ENCODE results near the gene TCERG1L.

Gene TCERG1L

DNA sequence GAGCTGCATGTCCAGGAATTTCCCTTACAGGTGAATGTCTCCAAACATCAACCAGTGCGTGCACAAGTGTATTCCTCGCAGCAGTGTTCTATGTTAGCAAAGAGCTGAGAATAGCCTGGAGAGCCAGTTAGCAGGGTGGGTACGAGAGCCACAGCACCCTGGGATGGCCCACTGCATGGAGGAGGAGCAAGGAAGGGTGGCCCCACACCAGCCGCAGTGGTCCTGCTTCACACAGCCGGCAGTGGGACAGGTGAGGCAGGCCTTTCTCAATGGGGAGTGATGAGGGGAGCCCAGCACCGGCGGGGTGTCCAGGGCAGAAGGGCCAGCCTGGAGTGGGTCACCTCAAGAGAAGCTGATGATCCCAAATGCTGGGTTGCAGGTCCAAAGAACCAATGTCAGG is 240.7 kb downstream of the TCERG1L start:
- no peak for DNase-seq (ENCODE audit: low read depth, low spot score)

DNA sequence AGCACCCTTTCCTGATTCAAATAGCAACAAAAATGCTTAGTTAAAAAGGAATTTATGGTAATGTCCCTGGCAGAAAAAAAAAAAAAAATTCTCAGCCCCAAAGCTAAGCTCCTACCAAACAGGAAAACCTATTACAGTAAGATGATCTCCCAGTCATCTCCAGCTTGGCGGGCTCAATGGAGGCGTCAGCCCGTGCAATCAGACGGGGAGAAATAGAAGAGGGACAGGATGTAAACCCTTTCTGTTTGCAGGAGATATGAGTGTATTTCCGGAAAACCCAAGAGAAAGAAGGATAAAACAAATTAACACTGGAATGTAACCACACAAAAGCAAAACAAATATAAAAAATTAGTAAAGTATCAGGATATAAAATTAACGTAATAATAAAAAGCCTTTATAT is 242.8 kb downstream of the TCERG1L start:
- no peak for DNase-seq (ENCODE audit: low read depth, low spot score)

- no peak for DNase-seq (ENCODE audit: low read depth, low spot score)
Measured at GRCh38 chr10:131068311-131068710, 243.2 kb downstream of the TCERG1L start.

- DNase-seq (ENCODE audit: low read depth, low spot score) = no peak
Measured at GRCh38 chr10:131067690-131068089, 243.8 kb downstream of the TCERG1L start.

DNA sequence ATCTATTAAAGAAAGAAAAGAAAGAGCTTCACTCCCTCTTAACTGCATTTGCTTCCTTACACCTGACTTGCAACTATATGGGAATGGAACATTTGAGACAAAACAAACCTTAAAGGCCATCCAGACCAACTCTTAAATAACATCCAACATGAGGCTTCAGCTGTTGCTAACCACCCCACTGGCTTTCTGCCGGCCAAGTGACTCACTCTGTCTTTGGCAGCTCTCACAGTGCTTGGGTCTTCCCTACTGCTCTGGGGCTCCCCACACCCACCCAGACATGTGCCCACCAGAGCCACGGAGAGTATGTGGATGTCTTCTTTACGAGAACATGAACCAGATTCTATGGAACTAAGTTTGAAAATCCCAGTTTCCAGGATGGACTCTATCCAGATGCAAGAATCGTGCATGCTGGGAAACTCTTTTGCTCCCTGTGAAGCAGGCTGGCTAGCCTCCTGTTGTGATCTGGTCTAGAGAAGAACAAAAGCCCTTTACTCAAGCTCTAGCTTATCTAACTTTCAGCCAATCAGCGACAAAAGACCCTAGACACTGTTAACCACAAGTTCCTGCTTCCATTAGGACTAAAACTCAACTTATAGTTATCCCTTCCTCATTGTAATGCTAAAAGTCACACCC is 245.7 kb downstream of the TCERG1L start:
- no peak for DNase-seq (ENCODE audit: low read depth, low spot score)

DNA sequence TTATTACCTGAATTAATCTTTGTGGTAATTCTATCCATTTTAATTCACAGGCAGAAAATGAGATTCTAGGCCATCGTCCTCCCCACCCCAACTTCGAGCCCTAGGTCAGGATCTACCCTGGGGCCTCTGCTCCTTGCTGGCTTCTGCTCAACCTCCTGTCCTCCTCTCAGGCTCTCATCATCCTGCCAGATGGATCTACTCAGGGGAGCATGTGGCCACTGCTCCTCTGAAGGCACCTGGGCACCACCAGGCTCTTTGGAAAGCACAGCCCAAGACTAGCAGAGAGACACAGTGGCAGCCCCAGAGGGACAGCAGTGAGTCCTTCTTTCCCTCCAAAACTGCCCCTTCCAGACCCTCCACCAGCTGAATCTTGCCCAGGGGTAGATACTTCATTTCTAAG is 248.2 kb downstream of the TCERG1L start:
- no peak for DNase-seq (ENCODE audit: low read depth, low spot score)

DNA sequence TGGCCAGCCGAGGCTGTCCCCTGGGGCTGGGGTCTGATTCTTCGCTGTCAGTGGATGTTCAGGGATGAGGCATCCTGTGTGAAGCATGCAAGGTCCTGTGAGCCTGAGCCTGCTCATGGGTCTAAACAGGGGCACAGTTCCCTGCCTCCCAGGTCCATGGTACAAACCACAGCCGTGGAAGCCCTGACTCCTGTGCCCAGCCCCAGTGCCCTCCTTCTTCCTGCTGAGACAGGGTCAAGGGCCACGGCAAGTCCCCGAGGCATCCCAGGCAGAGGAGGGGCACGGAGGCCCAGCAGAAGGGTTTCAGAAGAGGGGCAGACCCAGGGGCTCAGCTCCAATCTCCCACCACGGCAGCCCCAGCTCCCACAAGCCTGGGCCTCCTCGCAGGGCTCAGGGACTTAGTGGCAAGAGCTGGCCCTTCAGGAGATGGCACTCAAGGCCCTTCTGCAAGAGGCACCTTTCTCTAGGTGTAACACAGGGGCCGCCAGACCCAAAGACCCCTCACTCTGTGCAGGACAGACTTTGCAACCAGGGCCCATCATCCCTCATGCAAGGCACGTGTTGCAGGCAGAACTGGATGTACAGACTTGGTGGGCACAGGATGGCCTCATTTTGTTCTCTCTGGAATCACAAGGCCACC is 248.8 kb downstream of the TCERG1L start:
- DNase-seq (ENCODE audit: low read depth, low spot score) = no peak

DNA sequence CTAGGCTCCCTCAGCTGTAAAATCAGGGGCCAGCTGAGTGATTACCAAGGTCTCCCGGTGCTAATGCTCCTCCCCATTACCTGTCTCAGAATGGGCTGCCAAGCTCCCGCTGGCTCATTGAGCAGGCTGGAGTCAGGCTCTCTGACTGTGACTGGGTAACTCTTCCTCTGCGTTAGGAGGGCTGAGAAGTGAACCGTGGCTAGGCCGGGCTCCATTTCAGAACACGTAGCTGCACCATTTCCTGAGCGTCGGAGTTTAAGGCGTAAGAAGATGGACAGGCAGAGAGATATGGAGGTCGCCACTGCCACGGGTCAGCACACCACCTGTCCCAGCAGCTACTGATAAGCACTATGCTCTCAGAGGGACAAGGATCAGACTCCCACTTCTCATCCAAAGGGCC is 250.3 kb downstream of the TCERG1L start:
- no peak for DNase-seq (ENCODE audit: low read depth, low spot score)

- DNase-seq (ENCODE audit: low read depth, low spot score) = no peak
Measured at GRCh38 chr10:131059881-131060280, 251.6 kb downstream of the TCERG1L start.

GRCh38 chr10:131058799-131059198 is 252.7 kb downstream of the TCERG1L start:
- DNase-seq (ENCODE audit: low read depth, low spot score) = no peak

GRCh38 chr10:131056781-131057180 is 254.7 kb downstream of the TCERG1L start:
- no peak for DNase-seq (ENCODE audit: low read depth, low spot score)

- DNase-seq (ENCODE audit: low read depth, low spot score) = no peak
Measured at GRCh38 chr10:131056091-131056579, 255.4 kb downstream of the TCERG1L start.

DNA sequence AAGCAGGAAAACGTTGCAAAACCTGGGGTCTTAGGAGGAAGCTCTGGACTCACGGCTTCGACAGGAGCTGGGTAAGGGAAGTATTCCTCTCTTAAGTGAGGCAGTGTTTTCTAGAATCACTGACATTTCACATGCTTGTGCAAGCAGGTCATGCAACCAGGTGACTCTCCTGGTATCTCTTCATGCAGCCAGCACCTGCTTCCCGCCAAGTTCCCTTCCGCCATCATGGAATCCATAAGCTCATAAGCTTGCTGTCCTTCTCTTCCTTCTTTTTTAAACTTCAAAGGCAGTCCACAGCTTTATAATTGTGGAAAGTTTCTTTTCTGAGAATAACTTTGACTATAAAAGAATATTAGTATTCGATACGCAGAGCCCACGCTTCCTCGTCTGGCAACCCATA is 256.1 kb downstream of the TCERG1L start:
- DNase-seq (ENCODE audit: low read depth, low spot score) = no peak

DNA sequence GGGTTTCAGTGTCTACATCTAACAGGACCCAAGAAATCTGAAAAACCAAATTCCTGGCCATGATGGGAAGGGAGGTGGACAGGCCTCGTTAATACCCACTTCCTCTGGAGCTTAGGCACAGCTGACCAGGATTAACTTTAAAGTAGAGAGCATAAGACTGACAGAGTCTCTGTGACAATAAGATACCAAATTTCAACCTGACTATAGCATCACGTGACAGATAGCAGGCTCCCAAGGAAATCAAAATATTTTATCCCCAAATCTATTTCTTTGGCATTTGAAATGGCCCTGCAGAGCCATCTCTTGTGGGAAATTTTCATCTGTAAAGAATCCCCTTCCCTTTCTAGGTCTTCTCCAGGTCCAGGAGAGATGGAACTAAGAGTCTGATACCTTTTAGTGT is 258.3 kb downstream of the TCERG1L start:
- DNase-seq (ENCODE audit: low read depth, low spot score) = no peak

DNA sequence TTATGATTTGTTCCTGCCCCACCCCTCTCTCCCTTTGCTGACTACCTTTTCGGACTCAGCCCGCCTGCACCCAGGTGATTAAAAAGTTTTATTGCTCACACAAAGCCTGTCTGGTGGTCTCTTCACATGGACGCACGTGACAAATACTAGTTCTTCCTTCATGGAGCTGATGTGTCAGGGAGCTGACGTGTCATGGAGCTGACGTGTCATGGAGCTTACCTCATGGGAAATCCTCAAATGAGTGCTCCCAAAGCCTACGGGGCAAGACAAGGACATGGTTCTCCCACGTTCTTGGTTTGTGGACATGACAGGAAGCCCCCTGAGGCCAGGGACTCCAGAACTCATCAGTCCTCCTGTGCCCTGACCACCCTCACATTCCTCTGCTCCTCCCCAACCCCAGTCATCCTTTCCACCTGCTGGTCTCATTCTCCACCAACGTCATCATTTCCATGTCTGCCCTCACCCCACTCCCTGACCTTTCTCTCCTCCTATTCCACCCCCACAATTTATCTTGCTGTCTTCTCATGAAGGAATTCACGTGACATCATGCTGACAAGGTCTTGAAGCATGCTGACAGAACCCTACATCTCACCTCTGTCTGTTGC is 261.3 kb downstream of the TCERG1L start:
- DNase-seq (ENCODE audit: low read depth, low spot score) = no peak

- DNase-seq (ENCODE audit: low read depth, low spot score) = no peak
Measured at GRCh38 chr10:131049016-131049415, 262.5 kb downstream of the TCERG1L start.

DNA sequence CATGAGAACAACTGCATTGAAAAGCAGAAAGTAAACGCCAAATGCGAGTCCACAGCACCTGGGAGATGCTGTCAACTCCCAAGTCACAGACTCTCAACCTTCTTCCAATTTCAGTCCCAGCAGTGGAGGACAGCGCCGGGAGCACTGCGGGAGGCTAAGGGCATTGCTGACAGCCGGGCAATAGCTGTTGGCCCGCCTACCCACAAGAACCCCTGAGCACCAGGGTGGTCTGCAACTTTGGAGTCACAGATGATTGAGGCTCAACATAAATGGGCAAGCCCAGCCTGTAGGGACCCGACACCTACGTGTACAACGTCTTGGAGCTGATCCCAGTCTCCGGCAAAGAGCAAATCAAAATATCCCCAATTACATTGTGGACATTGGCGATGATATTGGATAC is 262.9 kb downstream of the TCERG1L start:
- DNase-seq (ENCODE audit: low read depth, low spot score) = no peak

DNA sequence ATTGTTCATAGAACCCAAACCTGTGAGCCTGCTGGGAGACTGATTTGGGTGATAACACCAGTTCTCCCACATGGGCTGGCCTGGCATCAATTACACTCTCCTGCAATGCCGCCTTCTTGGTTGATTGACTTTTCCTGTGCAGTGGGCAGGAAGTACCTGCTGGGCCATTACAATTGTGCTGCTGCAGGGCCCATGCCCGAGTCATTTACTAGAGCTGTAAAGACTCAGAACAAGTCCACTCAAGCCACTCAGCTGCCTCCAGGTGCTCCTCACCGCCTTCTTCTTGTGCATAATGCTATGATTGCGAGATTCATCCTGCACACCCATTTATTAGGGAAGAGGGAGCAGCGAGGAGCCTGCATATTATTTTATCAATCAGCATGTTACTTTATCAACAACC is 264.0 kb downstream of the TCERG1L start:
- DNase-seq (ENCODE audit: low read depth, low spot score) = no peak

GRCh38 chr10:131046194-131046593 is 265.3 kb downstream of the TCERG1L start:
- DNase-seq (ENCODE audit: low read depth, low spot score) = no peak

DNA sequence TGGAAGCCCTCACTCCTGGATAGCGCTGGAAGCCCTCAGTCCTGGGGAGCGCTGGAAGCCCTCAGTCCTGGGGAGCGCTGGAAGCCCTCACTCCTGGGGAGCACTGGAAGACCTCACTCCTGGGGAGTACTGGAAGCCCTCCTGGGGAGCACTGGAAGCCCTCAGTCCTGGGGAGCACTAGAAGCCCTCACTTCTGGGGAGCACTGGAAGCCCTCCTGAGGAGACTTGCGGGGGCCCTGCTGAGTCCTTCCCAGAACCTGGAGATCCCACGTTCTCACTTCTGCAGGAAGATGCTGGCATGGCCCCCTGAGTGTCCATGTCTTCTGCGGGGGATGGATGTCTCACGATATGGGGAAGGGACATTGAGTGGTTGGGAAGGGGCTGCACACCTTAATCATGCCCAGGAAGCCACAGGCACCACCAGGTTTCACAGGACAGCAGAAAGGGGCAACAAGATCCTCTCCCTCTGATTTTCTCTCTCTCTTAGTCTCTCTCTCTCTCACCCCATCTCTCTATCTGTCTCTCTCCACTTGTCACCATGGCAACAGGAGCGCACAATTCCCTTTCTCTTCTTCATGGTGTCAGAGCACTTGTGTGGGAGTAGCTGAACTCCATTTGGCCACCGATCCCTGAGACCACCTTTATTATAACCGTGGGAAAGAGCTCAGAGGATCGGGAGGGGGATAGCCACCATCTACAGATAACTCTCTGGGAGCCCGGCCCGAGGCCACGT is 267.0 kb downstream of the TCERG1L start:
- no peak for DNase-seq (ENCODE audit: low read depth, low spot score)

GRCh38 chr10:131043039-131043691 is 268.4 kb downstream of the TCERG1L start:
- no peak for DNase-seq (ENCODE audit: low read depth, low spot score)
